ENCODE results near the gene OR10AD1. TPM values are rescaled to one million over a fixed set of nuclear protein-coding genes. Genes with fewer than 3 reads are reported as not detected.

Gene OR10AD1
- polyA plus RNA-seq, 1 of the 3 experiments (the other 2 are of a cell fraction), result not detected

DNA sequence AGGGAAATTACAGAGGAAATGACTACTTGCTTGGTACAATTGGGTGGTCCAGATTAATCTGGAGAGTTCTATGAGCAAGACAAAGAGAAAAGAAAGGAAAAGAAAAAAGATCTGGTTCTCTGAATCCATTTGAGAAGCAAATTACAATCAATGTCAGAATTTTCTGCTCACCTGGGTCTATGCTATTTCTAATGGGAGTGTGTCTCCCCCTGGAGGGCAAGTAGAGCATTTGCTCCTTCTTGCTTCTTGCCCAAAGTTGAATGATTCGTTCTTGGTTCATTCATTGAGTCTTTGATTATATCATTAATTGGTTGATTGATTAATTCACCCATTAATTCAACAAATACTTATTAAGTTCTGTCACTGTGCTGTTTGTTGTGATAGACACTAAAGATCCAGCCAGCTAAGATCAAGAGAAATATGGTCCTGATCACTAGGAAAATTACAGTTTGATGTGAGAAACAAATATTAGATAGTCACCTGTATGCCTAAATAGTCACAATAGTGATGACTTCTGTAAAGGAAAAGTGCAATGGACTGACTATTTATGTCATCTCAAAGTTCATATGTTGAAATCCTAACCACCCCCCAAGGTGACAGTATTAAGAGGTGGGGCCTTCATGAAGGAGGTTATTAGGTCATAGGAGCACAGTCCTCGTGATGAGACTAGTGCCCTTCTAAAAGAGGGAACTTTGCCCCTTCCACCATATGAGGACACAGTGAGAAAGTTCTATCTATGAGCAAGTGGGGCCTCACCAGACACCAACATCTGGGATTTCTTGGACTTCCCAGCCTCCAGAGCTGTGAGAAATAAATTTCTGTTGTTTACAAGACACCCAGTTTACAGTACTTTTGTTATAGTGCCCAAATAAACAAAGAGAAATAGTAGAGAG lies 37.8 kb downstream of the OR10AD1 start:
- TF ChIP-seq SMC3 (IDR thresholded peaks at IDR 0.05; ENCODE audit: low read depth, low read length) (peak; percentile 65), RCOR1 (IDR thresholded peaks at IDR 0.05; ENCODE audit: low read length) (0 out of 2 replicates have a peak, but pooled peaks have one; percentile 11), RAD21 (IDR thresholded peaks at IDR 0.05; ENCODE audit: low read length) (peak; percentile 85), MEF2A (IDR thresholded peaks at IDR 0.05; ENCODE audit: borderline replicate concordance, low read depth) (no peak), POLR2AphosphoS5 (IDR thresholded peaks at IDR 0.05; ENCODE audit: low read depth, low read length) (no peak), ZBTB33 (IDR thresholded peaks at IDR 0.05; ENCODE audit: borderline replicate concordance, low read depth) (no peak), FOXM1 (IDR thresholded peaks at IDR 0.05; ENCODE audit: low read depth) (no peak), IRF3 (IDR thresholded peaks at IDR 0.05; ENCODE audit: low read depth, low read length) (no peak)
- TF ChIP-seq, protein P1, sequence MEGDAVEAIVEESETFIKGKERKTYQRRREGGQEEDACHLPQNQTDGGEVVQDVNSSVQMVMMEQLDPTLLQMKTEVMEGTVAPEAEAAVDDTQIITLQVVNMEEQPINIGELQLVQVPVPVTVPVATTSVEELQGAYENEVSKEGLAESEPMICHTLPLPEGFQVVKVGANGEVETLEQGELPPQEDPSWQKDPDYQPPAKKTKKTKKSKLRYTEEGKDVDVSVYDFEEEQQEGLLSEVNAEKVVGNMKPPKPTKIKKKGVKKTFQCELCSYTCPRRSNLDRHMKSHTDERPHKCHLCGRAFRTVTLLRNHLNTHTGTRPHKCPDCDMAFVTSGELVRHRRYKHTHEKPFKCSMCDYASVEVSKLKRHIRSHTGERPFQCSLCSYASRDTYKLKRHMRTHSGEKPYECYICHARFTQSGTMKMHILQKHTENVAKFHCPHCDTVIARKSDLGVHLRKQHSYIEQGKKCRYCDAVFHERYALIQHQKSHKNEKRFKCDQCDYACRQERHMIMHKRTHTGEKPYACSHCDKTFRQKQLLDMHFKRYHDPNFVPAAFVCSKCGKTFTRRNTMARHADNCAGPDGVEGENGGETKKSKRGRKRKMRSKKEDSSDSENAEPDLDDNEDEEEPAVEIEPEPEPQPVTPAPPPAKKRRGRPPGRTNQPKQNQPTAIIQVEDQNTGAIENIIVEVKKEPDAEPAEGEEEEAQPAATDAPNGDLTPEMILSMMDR (IDR thresholded peaks at IDR 0.05), result peak; percentile 94
- Histone ChIP-seq H3K9me3 (no peaks in the 10 kb centered on the region), H3F3A (replicated peaks; ENCODE audit: insufficient read depth) (no peaks in the 10 kb centered on the region), H3K79me2 (ENCODE audit: insufficient read depth) (no peaks in the 10 kb centered on the region), H3K27ac (ENCODE audit: low read depth in 2 of 2, low read length in 1 of 2) (no peak overlapping the region), H3K9ac (no peak overlapping the region), H3K36me3 (replicated peaks in 1 of 2; ENCODE audit: control insufficient read depth in 1 of 2, insufficient read depth in 2 of 2, low read length in 1 of 2) (no peaks in the 10 kb centered on the region), H3K4me3 (ENCODE audit: low read depth in 2 of 2, low read length in 1 of 2) (peak overlapping the region in 1 of 2 experiments; percentile 32; a peak in 1 of 4 replicates), H2AFZ (ENCODE audit: low read depth) (no peak overlapping the region), H4K20me1 (ENCODE audit: insufficient read depth) (no peaks in the 10 kb centered on the region), H3K4me2 (no peak overlapping the region), H3K4me1 (ENCODE audit: control insufficient read depth in 1 of 2, insufficient read depth in 2 of 2, low read depth in 1 of 2, low read length in 1 of 2) (no peaks in the 10 kb centered on the region; a peak in 1 of 4 replicates), H3K9me2 (no peaks in the 10 kb centered on the region), H3K27me3 (ENCODE audit: insufficient read depth) (no peaks in the 10 kb centered on the region)
- 8% methylated on average over 2 of the region's 2 CpGs for WGBS (ENCODE audit: low lambda C conversion rate)
- ChIA-PET CTCF (interaction anchor here (0.6 to 6.1 kb wide), 44 partner anchors 8 to 494 kb away, joined by 3 to 33 read pairs (median 4); partner anchors contain the start of genes ASB8, SENP1 and VDR), POLR2A (no interaction called here)
- peak; percentile 67 for DNase-seq

- CTCF ChIA-PET, result interaction anchor here (0.6 to 6.1 kb wide), 38 partner anchors 9 to 454 kb away, joined by 3 to 33 read pairs (median 4); partner anchors contain the start of genes ASB8, SENP1 and VDR
- Histone ChIP-seq H3F3A (replicated peaks; ENCODE audit: insufficient read depth) (no peaks in the 10 kb centered on the region), H3K4me3 (ENCODE audit: low read depth in 2 of 2, low read length in 1 of 2) (no peak overlapping the region), H3K36me3 (replicated peaks in 1 of 2; ENCODE audit: control insufficient read depth in 1 of 2, insufficient read depth in 2 of 2, low read length in 1 of 2) (no peaks in the 10 kb centered on the region), H3K4me2 (no peak overlapping the region), H4K20me1 (ENCODE audit: insufficient read depth) (no peaks in the 10 kb centered on the region), H2AFZ (ENCODE audit: low read depth) (no peak overlapping the region), H3K27ac (ENCODE audit: low read depth in 2 of 2, low read length in 1 of 2) (no peak overlapping the region), H3K27me3 (ENCODE audit: insufficient read depth) (no peaks in the 10 kb centered on the region), H3K9ac (no peak overlapping the region), H3K79me2 (ENCODE audit: insufficient read depth) (no peaks in the 10 kb centered on the region), H3K9me2 (no peaks in the 10 kb centered on the region), H3K4me1 (ENCODE audit: control insufficient read depth in 1 of 2, insufficient read depth in 2 of 2, low read depth in 1 of 2, low read length in 1 of 2) (no peaks in the 10 kb centered on the region; a peak in 1 of 4 replicates), H3K9me3 (no peaks in the 10 kb centered on the region)
- POLR2A ChIA-PET, result interaction anchor here (1.5 kb wide), 1 partner anchor 58 kb away, joined by 3 read pairs; the partner anchor contains the start of gene SENP1
- no peak for DNase-seq
- 58% methylated on average over 2 of the region's 2 CpGs for WGBS (ENCODE audit: low lambda C conversion rate)
- TF ChIP-seq RCOR1 (IDR thresholded peaks at IDR 0.05; ENCODE audit: low read length) (no peak), REST (IDR thresholded peaks at IDR 0.05; ENCODE audit: low read depth, low read length) (no peak), RAD21 (IDR thresholded peaks at IDR 0.05; ENCODE audit: low read length) (no peak), EZH2phosphoT487 (IDR thresholded peaks at IDR 0.05; ENCODE audit: borderline replicate concordance, low read depth) (no peak)
- TF ChIP-seq, protein P1 (IDR thresholded peaks at IDR 0.05), result no peak
- TF ChIP-seq, protein P2, sequence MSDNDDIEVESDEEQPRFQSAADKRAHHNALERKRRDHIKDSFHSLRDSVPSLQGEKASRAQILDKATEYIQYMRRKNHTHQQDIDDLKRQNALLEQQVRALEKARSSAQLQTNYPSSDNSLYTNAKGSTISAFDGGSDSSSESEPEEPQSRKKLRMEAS (IDR thresholded peaks at IDR 0.05; ENCODE audit: low read depth), result no peak
These were observed 38.6 kb downstream of the OR10AD1 start for GRCh38 chr12:48164451-48164850.

Measured in SK-N-SH (cell line).